Left lung (tissue), 10 donors: ENCODE results near the gene ULK4. TPM values are rescaled to one million over a fixed set of nuclear protein-coding genes. Genes with fewer than 3 reads are reported as not detected.
"Not testable (repeated sequence)": the region's sequence is repeated elsewhere in the genome, so short reads cannot be mapped to it uniquely, and the experiment has no call there.

Experiments
- ATAC-seq: fragments of 200-7000 bp; cut with Tn5 transposase; one replicate; pipeline ENCODE4 v1.9.1; 2020; ENCODE audit warnings: moderate library complexity
- DNase-seq, 4 donors: peaks; one replicate each; pipeline ENCODE4 v3.0.0-alpha.2; 2013 to 2020
- H3K27ac ChIP-seq, 2 donors: fragments of 200-600 bp; sonication (generic) in 1 of 2; one replicate each; pipeline versions ENCODE4 v1.5.0 to v1.8.0; 2020 to 2021
- H3K27me3 ChIP-seq, 2 donors: fragments of 200-600 bp; sonication (generic) in 1 of 2; one replicate each; pipeline versions ENCODE4 v1.5.0 to v1.8.0; 2020 to 2021
- H3K36me3 ChIP-seq, 2 donors: fragments of 200-600 bp; sonication (generic) in 1 of 2; one replicate each; pipeline versions ENCODE4 v1.5.0 to v1.8.0; 2020 to 2021
- H3K4me1 ChIP-seq, 2 donors: fragments of 200-600 bp; one replicate each; pipeline ENCODE4 v1.8.0; 2021
- H3K4me3 ChIP-seq, 2 donors: fragments of 200-600 bp; sonication (generic) in 1 of 2; one replicate each; pipeline versions ENCODE4 v1.5.0 to v1.8.0; 2020 to 2021; ENCODE audit warnings: mild to moderate bottlenecking in 1 of 2
- H3K9me3 ChIP-seq, 2 donors: fragments of 200-600 bp; sonication (generic) in 1 of 2; one replicate each; pipeline versions ENCODE4 v1.5.0 to v1.8.0; 2020 to 2021
- CTCF ChIP-seq, 2 donors: fragments of 200-600 bp; sonication (generic) in 1 of 2; IDR thresholded peaks; one replicate each; pipeline versions ENCODE4 v1.5.0 to v1.8.0; 2021; ENCODE audit warnings: antibody characterized with exemption in 2 of 2
- intact Hi-C, 2 donors: fragments of 100-400 bp; cut with DNase I; formaldehyde crosslinking; loops; one replicate each; pipeline versions ENCODE4 v1.11.2 to v1.14.2; 2022
- polyA plus RNA-seq, 6 donors: library from polyadenylated mRNA; unstranded; fragments of 120-200 nt; gene quantifications; one replicate each; pipeline ENCODE4 v1.2.1, GENCODE V29; 2013; ENCODE audit not compliant: insufficient read length in 6 of 6
- total RNA-seq, 2 donors: library from RNA; stranded (reverse); fragmentation: NEBNext Ultra II Directional; extraction: Animal tissue kit (Norgen Biotek cat#: 25700); gene quantifications; one replicate each; pipeline ENCODE4 v1.2.1, GENCODE V29; 2021
- donor health status: DM: no; HTN: yes; CAD: no.
- donor health status: DM: no; HTN: no; CAD: no.

The ULK4 gene
- total and polyA plus RNA-seq, 8 donors, result 3.9 to 12.1 (median 5.6) TPM

DNA sequence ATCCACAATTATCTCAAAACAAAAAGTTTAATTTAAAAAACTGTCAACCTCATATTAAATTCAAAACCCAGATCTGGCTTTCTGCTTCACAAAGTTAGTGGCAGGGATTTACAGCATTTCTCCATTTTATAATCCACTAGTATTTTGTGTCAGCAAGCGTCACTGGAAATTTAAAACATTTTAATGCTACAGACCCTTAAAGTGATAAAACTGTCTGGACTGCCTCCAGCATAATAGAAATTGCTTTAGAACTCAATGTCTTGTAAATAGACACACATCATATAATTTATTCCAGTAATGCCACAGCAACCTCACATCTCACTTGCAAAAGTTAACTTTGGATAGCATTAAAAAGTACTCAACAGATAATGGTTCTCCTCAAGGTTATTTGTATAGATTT is 116.1 kb downstream of the ULK4 start:
- no peak for TF ChIP-seq CTCF (IDR thresholded peaks at IDR 0.05)
- H3K36me3 ChIP-seq, result no peaks in the 10 kb centered on the region
- H3K27ac ChIP-seq, result no peak overlapping the region
- intact Hi-C loops, result no loop called here
- H3K9me3 ChIP-seq, result peaks cover 0 to 16% of the 10 kb centered on the region in 2 donors
- ATAC-seq (no peak), DNase-seq (peak in 1 of 4 donors; percentile 5)
- no peak overlapping the region for H3K4me3 ChIP-seq
- H3K27me3 ChIP-seq, result no peaks in the 10 kb centered on the region
- H3K4me1 ChIP-seq, result no peaks in the 10 kb centered on the region

- DNase-seq, result peak in 1 of 4 donors; percentile 73
- ATAC-seq, H3K27ac ChIP-seq: not testable (repeated sequence)
These were observed 117.6 kb downstream of the ULK4 start for GRCh38 chr3:41844256-41844655.

DNA sequence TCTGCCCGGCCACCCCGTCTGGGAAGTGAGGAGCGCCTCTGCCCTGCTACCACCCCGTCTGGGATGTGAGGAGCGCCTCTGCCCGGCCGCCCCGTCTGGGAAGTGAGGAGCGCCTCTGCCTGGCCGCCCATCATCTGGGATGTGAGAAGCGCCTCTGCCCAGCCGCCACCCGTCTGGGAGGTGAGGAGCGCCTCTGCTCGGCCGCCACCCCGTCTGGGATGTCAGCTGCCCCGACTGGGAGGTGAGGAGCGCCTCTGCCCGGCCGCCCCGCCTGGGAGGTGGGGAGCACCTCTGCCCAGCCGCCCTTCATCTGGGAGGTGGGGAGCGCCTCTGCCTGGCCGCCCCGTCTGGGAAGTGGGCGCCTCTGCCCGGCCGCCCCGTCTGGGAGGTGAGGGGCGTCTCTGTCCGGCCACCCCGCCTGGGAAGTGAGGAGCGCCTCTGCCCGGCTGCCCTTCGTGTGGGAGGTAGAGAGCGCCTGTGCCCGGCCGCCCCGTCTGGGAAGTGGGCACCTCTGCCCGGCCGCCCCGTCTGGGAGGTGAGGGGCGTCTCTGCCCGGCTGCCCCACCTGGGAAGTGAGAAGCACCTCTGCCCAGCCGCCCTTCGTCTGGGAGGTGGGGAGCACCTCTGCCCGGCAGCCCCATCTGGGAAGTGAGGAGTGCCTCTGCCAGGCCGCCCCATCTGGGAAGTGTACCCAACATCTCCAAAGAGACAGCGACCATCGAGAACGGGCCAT is 120.8 kb downstream of the ULK4 start:
- H3K36me3 ChIP-seq, H3K27me3 ChIP-seq, H3K27ac ChIP-seq, H3K4me3 ChIP-seq, H3K4me1 ChIP-seq, ATAC-seq, intact Hi-C loops: not testable (repeated sequence)
- peaks cover 0 to 22% of the 10 kb centered on the region in 2 donors for H3K9me3 ChIP-seq
- DNase-seq, result peak in 1 of 4 donors; percentile 70

More at GRCh38 chr3:41844256-41844655, 117.6 kb downstream of the ULK4 start:
- H3K4me1 ChIP-seq, H3K27me3 ChIP-seq, H3K4me3 ChIP-seq, intact Hi-C loops, H3K36me3 ChIP-seq: not testable (repeated sequence)
- H3K9me3 ChIP-seq, result peaks cover 0 to 22% of the 10 kb centered on the region in 2 donors

- DNase-seq (peak in 1 of 4 donors; percentile 34), ATAC-seq (peak; percentile 76)
- Histone ChIP-seq H3K27me3 (no peaks in the 10 kb centered on the region), H3K4me1 (no peaks in the 10 kb centered on the region), H3K36me3 (no peaks in the 10 kb centered on the region), H3K27ac (no peak overlapping the region), H3K4me3 (no peak overlapping the region), H3K9me3 (peaks cover 0 to 15% of the 10 kb centered on the region in 2 donors)
- no peak for TF ChIP-seq CTCF (IDR thresholded peaks at IDR 0.05)
- intact Hi-C loops, result no loop called here
These were observed 125.4 kb downstream of the ULK4 start for GRCh38 chr3:41836360-41837134.

DNA sequence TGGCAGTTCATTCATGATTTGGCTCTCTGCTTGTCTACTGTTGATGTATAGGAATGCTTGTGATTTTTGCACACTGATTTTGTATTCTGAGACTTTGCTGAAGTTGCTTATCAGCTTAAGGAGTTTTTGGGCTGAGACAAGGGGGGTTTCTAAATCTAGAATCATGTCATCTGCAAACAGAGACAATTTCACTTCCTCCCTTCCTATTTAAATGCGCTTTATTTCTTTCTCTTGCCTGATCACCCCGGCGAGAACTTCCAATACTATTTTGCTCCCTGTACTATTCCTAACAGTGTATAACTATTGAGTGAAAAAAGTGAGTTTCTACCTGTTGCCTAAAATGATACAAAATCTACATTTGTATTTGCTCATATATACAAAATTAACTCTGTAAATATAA is 128.3 kb downstream of the ULK4 start:
- H3K9me3 ChIP-seq, result peaks cover 0 to 4% of the 10 kb centered on the region in 2 donors
- no peaks in the 10 kb centered on the region for H3K4me1 ChIP-seq
- intact Hi-C loops, result no loop called here
- no peak overlapping the region for H3K4me3 ChIP-seq
- no peak for TF ChIP-seq CTCF (IDR thresholded peaks at IDR 0.05)
- H3K27me3 ChIP-seq, result no peaks in the 10 kb centered on the region
- ATAC-seq, result no peak
- H3K36me3 ChIP-seq, result no peaks in the 10 kb centered on the region
- no peak overlapping the region for H3K27ac ChIP-seq
- DNase-seq, result no peak

GRCh38 chr3:41819236-41819635 is 142.7 kb downstream of the ULK4 start:
- Histone ChIP-seq H3K4me3 (no peak overlapping the region), H3K9me3 (peaks cover 0 to 1% of the 10 kb centered on the region in 2 donors), H3K27me3 (no peaks in the 10 kb centered on the region), H3K4me1 (no peaks in the 10 kb centered on the region), H3K36me3 (no peaks in the 10 kb centered on the region), H3K27ac (no peak overlapping the region)
- ATAC-seq (no peak), DNase-seq (peak in 2 of 4 donors; percentile 8 to 23)
- intact Hi-C loops, result no loop called here
- no peak for TF ChIP-seq CTCF (IDR thresholded peaks at IDR 0.05)
